Activated CD8-positive, alpha-beta T cell treated with anti-CD3 and anti-CD28 coated beads for 36 hours (primary cell): ENCODE results near the gene TENT5C. TPM values are rescaled to one million over a fixed set of nuclear protein-coding genes. Genes with fewer than 3 reads are reported as not detected.

ENCODE experiments used
- ATAC-seq: fragments of 200-7000 bp; cut with Tn5 transposase; one replicate; pipeline ENCODE4 v1.10.0; 2021; ENCODE audit warnings: mild to moderate bottlenecking, moderate library complexity
- CTCF ChIA-PET: fragments of 350-600 bp; sonication (Branson Sonifier 250); formaldehyde crosslinking; loops from one replicate; lab custom pipeline; 2021; ENCODE audit warnings: antibody characterized with exemption; lab: Charles Lee
- POLR2A ChIA-PET: fragments of 350-600 bp; sonication (Branson Sonifier 250); formaldehyde crosslinking; loops from one replicate; lab custom pipeline; 2021; ENCODE audit warnings: antibody characterized with exemption; lab: Charles Lee
- DNase-seq: peaks from one replicate; pipeline ENCODE4 v3.0.0-alpha.2; 2020
- H3K27ac Mint-ChIP-seq: one replicate; pipeline ENCODE4 v1.8.0; 2021; ENCODE audit warnings: mild to moderate bottlenecking, mixed read lengths
- H3K27me3 Mint-ChIP-seq: one replicate; pipeline ENCODE4 v1.8.0; 2021; ENCODE audit warnings: mixed read lengths
- H3K36me3 Mint-ChIP-seq: one replicate; pipeline ENCODE4 v1.8.0; 2021; ENCODE audit warnings: low read depth, mixed read lengths
- H3K4me1 Mint-ChIP-seq: one replicate; pipeline ENCODE4 v1.8.0; 2021; ENCODE audit warnings: low read depth, mixed read lengths
- H3K4me3 Mint-ChIP-seq: one replicate; pipeline ENCODE4 v1.8.0; 2021; ENCODE audit warnings: mild to moderate bottlenecking, moderate library complexity, mixed read lengths
- H3K9me3 Mint-ChIP-seq: one replicate; pipeline ENCODE4 v1.8.0; 2021; ENCODE audit warnings: mixed read lengths
- CTCF ChIP-seq: fragments of 200-600 bp; IDR thresholded peaks from one replicate; pipeline ENCODE4 v1.8.0; 2022; ENCODE audit warnings: antibody characterized with exemption, mild to moderate bottlenecking
- intact Hi-C: fragments of 100-400 bp; cut with micrococcal nuclease; formaldehyde crosslinking; loops from one replicate; pipeline ENCODE4 v1.10.0; 2022
- total RNA-seq, 2 experiments: library from RNA; stranded (reverse); gene quantifications; one replicate each; pipeline ENCODE4 v1.2.3, GENCODE V29; 2021

The TENT5C gene
- total RNA-seq, 2 experiments from 2014 or later: 13.1 to 13.6 TPM

GRCh38 chr1:117582451-117582850 lies 23.4 kb upstream of the TENT5C start:
- ATAC-seq (no peak), DNase-seq (no peak)
- Mint-ChIP-seq H3K4me3 (no peak overlapping the region), H3K27ac (no peak overlapping the region), H3K27me3 (no peaks in the 10 kb centered on the region), H3K9me3 (no peaks in the 10 kb centered on the region), H3K4me1 (no peaks in the 10 kb centered on the region), H3K36me3 (no peaks in the 10 kb centered on the region)
- CTCF ChIA-PET: interaction anchor here (0.7 to 2.6 kb wide), 5 partner anchors 9 to 176 kb away, joined by 3 to 10 read pairs (median 4); no protein-coding TSS in a partner anchor
- intact Hi-C loops: no loop called here
- no peak for TF ChIP-seq CTCF
- POLR2A ChIA-PET: no interaction called here

- Mint-ChIP-seq H3K36me3 (no peaks in the 10 kb centered on the region), H3K4me1 (no peaks in the 10 kb centered on the region), H3K4me3 (no peak overlapping the region), H3K27ac (no peak overlapping the region), H3K9me3 (no peaks in the 10 kb centered on the region), H3K27me3 (no peaks in the 10 kb centered on the region)
- CTCF ChIA-PET: interaction anchor here (1.3 to 2.6 kb wide), 3 partner anchors 36 to 175 kb away, joined by 4 to 10 read pairs (median 5); no protein-coding TSS in a partner anchor
- TF ChIP-seq CTCF: no peak
- no peak for ATAC-seq
- no peak for DNase-seq
- intact Hi-C loops: no loop called here
- POLR2A ChIA-PET: no interaction called here
Measured at GRCh38 chr1:117583247-117583646, 22.6 kb upstream of the TENT5C start.

- H3K27ac Mint-ChIP-seq: no peak overlapping the region
- POLR2A ChIA-PET: no interaction called here
- TF ChIP-seq CTCF: no peak
- CTCF ChIA-PET: interaction anchor here (2.6 kb wide), 1 partner anchor 49 kb away, joined by 10 read pairs; no protein-coding TSS in a partner anchor
- H3K36me3 Mint-ChIP-seq: no peaks in the 10 kb centered on the region
- H3K27me3 Mint-ChIP-seq: peaks cover 4% of the 10 kb centered on the region
- no peak overlapping the region for H3K4me3 Mint-ChIP-seq
- DNase-seq (no peak), ATAC-seq (no peak)
- H3K9me3 Mint-ChIP-seq: no peaks in the 10 kb centered on the region
- intact Hi-C loops: no loop called here
- no peaks in the 10 kb centered on the region for H3K4me1 Mint-ChIP-seq
Measured at GRCh38 chr1:117584181-117584580, 21.7 kb upstream of the TENT5C start.

- no peak for TF ChIP-seq CTCF
- no peak overlapping the region for H3K27ac Mint-ChIP-seq
- H3K27me3 Mint-ChIP-seq: peaks cover 4% of the 10 kb centered on the region
- CTCF ChIA-PET: no interaction called here
- no peak overlapping the region for H3K4me3 Mint-ChIP-seq
- H3K9me3 Mint-ChIP-seq: no peaks in the 10 kb centered on the region
- DNase-seq: no peak
- H3K36me3 Mint-ChIP-seq: no peaks in the 10 kb centered on the region
- POLR2A ChIA-PET: no interaction called here
- ATAC-seq: no peak
- H3K4me1 Mint-ChIP-seq: no peaks in the 10 kb centered on the region
- intact Hi-C loops: no loop called here
Measured at GRCh38 chr1:117585086-117585485, 20.8 kb upstream of the TENT5C start.

- no peak overlapping the region for H3K4me3 Mint-ChIP-seq
- no peaks in the 10 kb centered on the region for H3K36me3 Mint-ChIP-seq
- no peak for TF ChIP-seq CTCF
- H3K27ac Mint-ChIP-seq: no peak overlapping the region
- H3K27me3 Mint-ChIP-seq: peaks cover 4% of the 10 kb centered on the region
- ChIA-PET POLR2A (no interaction called here), CTCF (interaction anchor here (0.7 kb wide), 1 partner anchor 46 kb away, joined by 3 read pairs; no protein-coding TSS in a partner anchor)
- H3K9me3 Mint-ChIP-seq: no peaks in the 10 kb centered on the region
- intact Hi-C loops: no loop called here
- ATAC-seq (no peak), DNase-seq (no peak)
- H3K4me1 Mint-ChIP-seq: no peaks in the 10 kb centered on the region
Measured at GRCh38 chr1:117586337-117586736, 19.5 kb upstream of the TENT5C start.
